WTC11 (cell line): ENCODE measurements around the gene CA10. TPM values are rescaled to one million over a fixed set of nuclear protein-coding genes. Genes with fewer than 3 reads are reported as not detected.
A peak's percentile ranks its signal among the peaks of the same experiment; 100 is the strongest.

Experiments used
- ATAC-seq: fragments of 200-7000 bp; cut with Tn5 transposase; 2 replicates; pipeline ENCODE4 v1.10.0; 2021; ENCODE audit warnings: mild to moderate bottlenecking, moderate library complexity
- CTCF ChIA-PET: fragments of 300-600 bp; sonication (Branson Sonifier 250); formaldehyde crosslinking; loops from one replicate; lab custom pipeline; 2021; ENCODE audit warnings: antibody characterized with exemption; lab: Charles Lee
- POLR2A ChIA-PET: fragments of 350-600 bp; sonication (Branson Sonifier 250); formaldehyde crosslinking; loops from one replicate; lab custom pipeline; 2021; ENCODE audit warnings: antibody characterized with exemption; lab: Charles Lee
- DNase-seq: peaks from one replicate; pipeline ENCODE4 v3.0.0; 2021; ENCODE audit warnings: low spot score
- H3K27ac Mint-ChIP-seq: 2 replicates; pipeline ENCODE4 v1.8.0; 2021; ENCODE audit warnings: mixed read lengths
- H3K27me3 Mint-ChIP-seq: 2 replicates; pipeline ENCODE4 v1.8.0; 2021; ENCODE audit warnings: low read depth, mild to moderate bottlenecking, moderate library complexity, mixed read lengths
- H3K36me3 Mint-ChIP-seq: 2 replicates; pipeline ENCODE4 v1.8.0; 2021; ENCODE audit warnings: mixed read lengths
- H3K4me1 Mint-ChIP-seq: 2 replicates; pipeline ENCODE4 v1.8.0; 2022; ENCODE audit warnings: mixed read lengths
- H3K4me3 Mint-ChIP-seq: 2 replicates; pipeline ENCODE4 v1.8.0; 2021; ENCODE audit warnings: mild to moderate bottlenecking, moderate library complexity, mixed read lengths
- H3K9me3 Mint-ChIP-seq: 2 replicates; pipeline ENCODE4 v1.8.0; 2021; ENCODE audit warnings: mixed read lengths
- CBFB ChIP-seq: sonication (generic); formaldehyde crosslinking; IDR thresholded peaks from 2 replicates; pipeline ENCODE4 v1.8.1; 2022; ENCODE audit warnings: mild to moderate bottlenecking, low read depth, missing genetic modification reagents
- ETV6 ChIP-seq: sonication (generic); formaldehyde crosslinking; IDR thresholded peaks from 2 replicates; pipeline ENCODE4 v1.8.1; 2022; ENCODE audit warnings: mild to moderate bottlenecking, missing genetic modification reagents
- NR2C2 ChIP-seq: sonication (generic); formaldehyde crosslinking; IDR thresholded peaks from 2 replicates; pipeline ENCODE4 v1.8.0; 2022; ENCODE audit warnings: mild to moderate bottlenecking, missing genetic modification reagents
- PRRX2 ChIP-seq: fragments of 250-450 bp; sonication (Bioruptor Pico); IDR thresholded peaks from 2 replicates; pipeline ENCODE4 v1.8.0; 2021; ENCODE audit warnings: mild to moderate bottlenecking
- ZNF416 ChIP-seq: fragments of 250-450 bp; sonication (Bioruptor Pico); IDR thresholded peaks from 2 replicates; pipeline ENCODE4 v1.9.0; 2021; ENCODE audit warnings: mild to moderate bottlenecking, inconsistent platforms
- ZNF423 ChIP-seq: fragments of 250-450 bp; sonication (Bioruptor Pico); IDR thresholded peaks from 2 replicates; pipeline ENCODE4 v2.1.2; 2022; ENCODE audit warnings: mild to moderate bottlenecking, moderate library complexity
- total RNA-seq: library from RNA; stranded (reverse); gene quantifications from 3 replicates; pipeline ENCODE4 v1.2.3, GENCODE V29; 2021
- TF ChIP-seq, protein P1 (sequence below): sonication (generic); formaldehyde crosslinking; IDR thresholded peaks from 2 replicates; pipeline ENCODE4 v1.8.1; 2022; ENCODE audit warnings: low read depth, missing genetic modification reagents, borderline replicate concordance
- TF ChIP-seq, protein P2 (sequence below): fragments of 200-600 bp; IDR thresholded peaks from 2 replicates; pipeline ENCODE4 v1.8.0; 2022; ENCODE audit warnings: antibody characterized with exemption
- TF ChIP-seq, protein P3 (sequence below): sonication (generic); formaldehyde crosslinking; IDR thresholded peaks from 2 replicates; pipeline ENCODE4 v1.8.1; 2023; ENCODE audit warnings: mild to moderate bottlenecking, missing genetic modification reagents
- TF ChIP-seq, protein P4 (sequence below): sonication (generic); formaldehyde crosslinking; IDR thresholded peaks from 2 replicates; pipeline ENCODE4 v1.8.0; 2023; ENCODE audit warnings: missing genetic modification reagents, mild to moderate bottlenecking, borderline replicate concordance

CA10 gene
- total RNA-seq, 1 experiment from 2014 or later = 0.90 TPM

DNA sequence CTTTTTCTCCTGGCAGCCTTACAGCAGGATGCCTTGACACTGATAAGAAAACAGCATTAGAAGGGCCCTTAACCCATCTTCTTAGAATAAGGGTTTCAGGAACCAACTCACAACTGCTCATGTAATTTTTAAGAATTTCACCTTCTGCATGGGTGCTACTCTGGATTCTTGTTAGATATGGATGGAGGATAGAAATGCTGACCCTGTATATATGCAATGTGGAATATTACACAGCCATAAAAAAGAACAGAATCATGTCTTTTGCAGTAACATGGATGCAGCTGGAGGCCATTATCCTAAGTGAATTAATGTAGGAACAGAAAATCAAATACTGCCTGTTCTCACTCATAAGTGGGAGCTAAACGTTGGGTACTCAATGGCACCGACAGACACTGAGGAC, 423.5 kb downstream of the CA10 start (continued):
- TF ChIP-seq NR2C2 (no peak), ZNF416 (CRISPR knock-in tag) (no peak)
- TF ChIP-seq, protein P1, sequence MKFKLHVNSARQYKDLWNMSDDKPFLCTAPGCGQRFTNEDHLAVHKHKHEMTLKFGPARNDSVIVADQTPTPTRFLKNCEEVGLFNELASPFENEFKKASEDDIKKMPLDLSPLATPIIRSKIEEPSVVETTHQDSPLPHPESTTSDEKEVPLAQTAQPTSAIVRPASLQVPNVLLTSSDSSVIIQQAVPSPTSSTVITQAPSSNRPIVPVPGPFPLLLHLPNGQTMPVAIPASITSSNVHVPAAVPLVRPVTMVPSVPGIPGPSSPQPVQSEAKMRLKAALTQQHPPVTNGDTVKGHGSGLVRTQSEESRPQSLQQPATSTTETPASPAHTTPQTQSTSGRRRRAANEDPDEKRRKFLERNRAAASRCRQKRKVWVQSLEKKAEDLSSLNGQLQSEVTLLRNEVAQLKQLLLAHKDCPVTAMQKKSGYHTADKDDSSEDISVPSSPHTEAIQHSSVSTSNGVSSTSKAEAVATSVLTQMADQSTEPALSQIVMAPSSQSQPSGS (CRISPR knock-in tag) = no peak

DNA sequence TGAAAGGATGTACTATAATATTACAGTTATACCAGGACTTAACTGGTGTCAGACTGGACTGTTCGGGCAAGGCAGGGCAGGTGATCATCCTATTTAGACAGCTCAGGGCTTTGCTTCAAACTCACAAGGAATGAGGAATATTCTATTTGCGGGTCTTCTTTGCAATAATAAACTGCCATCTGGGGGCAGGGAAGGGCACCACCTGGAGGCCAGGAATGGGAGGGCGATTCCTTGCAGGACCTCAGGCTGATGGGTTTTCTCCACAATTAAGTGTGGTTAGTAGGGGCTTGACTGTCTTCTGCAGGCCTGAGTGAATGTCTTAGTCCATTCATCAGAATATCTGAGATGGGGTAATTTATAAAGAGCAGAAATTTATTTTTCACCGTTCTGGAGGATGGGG, 424.1 kb downstream of the CA10 start:
- Mint-ChIP-seq H3K4me3 (no peak overlapping the region), H3K9me3 (peaks cover 23% of the 10 kb centered on the region), H3K4me1 (peaks cover 16% of the 10 kb centered on the region)
- DNase-seq = peak; percentile 41
- no peak for TF ChIP-seq ETV6 (CRISPR knock-in tag)
- TF ChIP-seq, protein P2, sequence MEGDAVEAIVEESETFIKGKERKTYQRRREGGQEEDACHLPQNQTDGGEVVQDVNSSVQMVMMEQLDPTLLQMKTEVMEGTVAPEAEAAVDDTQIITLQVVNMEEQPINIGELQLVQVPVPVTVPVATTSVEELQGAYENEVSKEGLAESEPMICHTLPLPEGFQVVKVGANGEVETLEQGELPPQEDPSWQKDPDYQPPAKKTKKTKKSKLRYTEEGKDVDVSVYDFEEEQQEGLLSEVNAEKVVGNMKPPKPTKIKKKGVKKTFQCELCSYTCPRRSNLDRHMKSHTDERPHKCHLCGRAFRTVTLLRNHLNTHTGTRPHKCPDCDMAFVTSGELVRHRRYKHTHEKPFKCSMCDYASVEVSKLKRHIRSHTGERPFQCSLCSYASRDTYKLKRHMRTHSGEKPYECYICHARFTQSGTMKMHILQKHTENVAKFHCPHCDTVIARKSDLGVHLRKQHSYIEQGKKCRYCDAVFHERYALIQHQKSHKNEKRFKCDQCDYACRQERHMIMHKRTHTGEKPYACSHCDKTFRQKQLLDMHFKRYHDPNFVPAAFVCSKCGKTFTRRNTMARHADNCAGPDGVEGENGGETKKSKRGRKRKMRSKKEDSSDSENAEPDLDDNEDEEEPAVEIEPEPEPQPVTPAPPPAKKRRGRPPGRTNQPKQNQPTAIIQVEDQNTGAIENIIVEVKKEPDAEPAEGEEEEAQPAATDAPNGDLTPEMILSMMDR = peak; percentile 49
- no peak for TF ChIP-seq CBFB
- TF ChIP-seq, all 79 proteins: peak for 1
- CTCF ChIA-PET = interaction anchor here (0.6 to 1.8 kb wide), 4 partner anchors 16 to 363 kb away, joined by 3 to 5 read pairs (median 4); no protein-coding TSS in a partner anchor
- Mint-ChIP-seq H3K27ac (no peak overlapping the region), H3K36me3 (peaks cover 6% of the 10 kb centered on the region; the same call in 1 of the 2 replicates), H3K27me3 (no peaks in the 10 kb centered on the region)
- ATAC-seq = peak; percentile 81
- POLR2A ChIA-PET = no interaction called here

DNA sequence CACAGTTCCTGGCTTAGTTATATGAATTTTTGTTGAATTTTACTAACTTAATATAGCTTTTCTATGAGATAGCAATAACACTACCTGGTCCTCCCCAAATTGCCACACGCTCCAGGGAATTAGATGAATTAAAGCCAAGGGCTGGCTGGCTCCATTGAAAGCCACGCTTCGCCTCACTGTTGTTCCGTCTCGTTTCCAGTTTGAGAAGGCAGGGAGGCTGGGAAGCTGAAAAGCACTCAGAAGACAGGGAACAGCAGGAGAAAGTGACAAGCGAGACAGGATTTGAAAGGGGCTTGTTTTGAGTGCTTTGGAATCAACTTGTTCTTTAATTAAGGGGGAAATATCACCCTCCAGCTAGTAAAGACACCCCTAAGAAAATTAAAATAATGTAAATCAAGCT, 425.3 kb downstream of the CA10 start:
- TF ChIP-seq PRRX2 (CRISPR knock-in tag) = no peak
- TF ChIP-seq, protein P3, sequence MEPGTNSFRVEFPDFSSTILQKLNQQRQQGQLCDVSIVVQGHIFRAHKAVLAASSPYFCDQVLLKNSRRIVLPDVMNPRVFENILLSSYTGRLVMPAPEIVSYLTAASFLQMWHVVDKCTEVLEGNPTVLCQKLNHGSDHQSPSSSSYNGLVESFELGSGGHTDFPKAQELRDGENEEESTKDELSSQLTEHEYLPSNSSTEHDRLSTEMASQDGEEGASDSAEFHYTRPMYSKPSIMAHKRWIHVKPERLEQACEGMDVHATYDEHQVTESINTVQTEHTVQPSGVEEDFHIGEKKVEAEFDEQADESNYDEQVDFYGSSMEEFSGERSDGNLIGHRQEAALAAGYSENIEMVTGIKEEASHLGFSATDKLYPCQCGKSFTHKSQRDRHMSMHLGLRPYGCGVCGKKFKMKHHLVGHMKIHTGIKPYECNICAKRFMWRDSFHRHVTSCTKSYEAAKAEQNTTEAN = no peak
- TF ChIP-seq ZNF423 (CRISPR knock-in tag) = no peak
- TF ChIP-seq ZNF416 (CRISPR knock-in tag) = no peak
- TF ChIP-seq, protein P4, sequence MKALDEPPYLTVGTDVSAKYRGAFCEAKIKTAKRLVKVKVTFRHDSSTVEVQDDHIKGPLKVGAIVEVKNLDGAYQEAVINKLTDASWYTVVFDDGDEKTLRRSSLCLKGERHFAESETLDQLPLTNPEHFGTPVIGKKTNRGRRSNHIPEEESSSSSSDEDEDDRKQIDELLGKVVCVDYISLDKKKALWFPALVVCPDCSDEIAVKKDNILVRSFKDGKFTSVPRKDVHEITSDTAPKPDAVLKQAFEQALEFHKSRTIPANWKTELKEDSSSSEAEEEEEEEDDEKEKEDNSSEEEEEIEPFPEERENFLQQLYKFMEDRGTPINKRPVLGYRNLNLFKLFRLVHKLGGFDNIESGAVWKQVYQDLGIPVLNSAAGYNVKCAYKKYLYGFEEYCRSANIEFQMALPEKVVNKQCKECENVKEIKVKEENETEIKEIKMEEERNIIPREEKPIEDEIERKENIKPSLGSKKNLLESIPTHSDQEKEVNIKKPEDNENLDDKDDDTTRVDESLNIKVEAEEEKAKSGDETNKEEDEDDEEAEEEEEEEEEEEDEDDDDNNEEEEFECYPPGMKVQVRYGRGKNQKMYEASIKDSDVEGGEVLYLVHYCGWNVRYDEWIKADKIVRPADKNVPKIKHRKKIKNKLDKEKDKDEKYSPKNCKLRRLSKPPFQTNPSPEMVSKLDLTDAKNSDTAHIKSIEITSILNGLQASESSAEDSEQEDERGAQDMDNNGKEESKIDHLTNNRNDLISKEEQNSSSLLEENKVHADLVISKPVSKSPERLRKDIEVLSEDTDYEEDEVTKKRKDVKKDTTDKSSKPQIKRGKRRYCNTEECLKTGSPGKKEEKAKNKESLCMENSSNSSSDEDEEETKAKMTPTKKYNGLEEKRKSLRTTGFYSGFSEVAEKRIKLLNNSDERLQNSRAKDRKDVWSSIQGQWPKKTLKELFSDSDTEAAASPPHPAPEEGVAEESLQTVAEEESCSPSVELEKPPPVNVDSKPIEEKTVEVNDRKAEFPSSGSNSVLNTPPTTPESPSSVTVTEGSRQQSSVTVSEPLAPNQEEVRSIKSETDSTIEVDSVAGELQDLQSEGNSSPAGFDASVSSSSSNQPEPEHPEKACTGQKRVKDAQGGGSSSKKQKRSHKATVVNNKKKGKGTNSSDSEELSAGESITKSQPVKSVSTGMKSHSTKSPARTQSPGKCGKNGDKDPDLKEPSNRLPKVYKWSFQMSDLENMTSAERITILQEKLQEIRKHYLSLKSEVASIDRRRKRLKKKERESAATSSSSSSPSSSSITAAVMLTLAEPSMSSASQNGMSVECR (CRISPR knock-in tag) = no peak
- TF ChIP-seq, all 79 proteins: peak for 0
- H3K4me3 Mint-ChIP-seq = no peak overlapping the region
- POLR2A ChIA-PET = no interaction called here
- peaks cover 6% of the 10 kb centered on the region; the same call in 1 of the 2 replicates for H3K36me3 Mint-ChIP-seq
- no peaks in the 10 kb centered on the region for H3K27me3 Mint-ChIP-seq
- CTCF ChIA-PET = interaction anchor here (1.0 to 2.1 kb wide), 5 partner anchors 15 to 361 kb away, joined by 3 to 6 read pairs (median 4); no protein-coding TSS in a partner anchor
- H3K27ac Mint-ChIP-seq = no peak overlapping the region
- peaks cover 5% of the 10 kb centered on the region; the same call in 1 of the 2 replicates for H3K4me1 Mint-ChIP-seq
- DNase-seq = no peak
- peaks cover 34% of the 10 kb centered on the region for H3K9me3 Mint-ChIP-seq
- no peak for ATAC-seq
